Measurements from ENCODE around the gene PLA2G4B. TPM values are rescaled to one million over a fixed set of nuclear protein-coding genes. Genes with fewer than 3 reads are reported as not detected.
A peak's percentile ranks its signal among the peaks of the same experiment; 100 is the strongest.

The PLA2G4B gene
- total and polyA plus RNA-seq, 10 of the 15 experiments (the other 5 are each of a cell fraction or from before 2014, with no cell fraction given): 0.22 to 6.6 (median 2.9) TPM

DNA sequence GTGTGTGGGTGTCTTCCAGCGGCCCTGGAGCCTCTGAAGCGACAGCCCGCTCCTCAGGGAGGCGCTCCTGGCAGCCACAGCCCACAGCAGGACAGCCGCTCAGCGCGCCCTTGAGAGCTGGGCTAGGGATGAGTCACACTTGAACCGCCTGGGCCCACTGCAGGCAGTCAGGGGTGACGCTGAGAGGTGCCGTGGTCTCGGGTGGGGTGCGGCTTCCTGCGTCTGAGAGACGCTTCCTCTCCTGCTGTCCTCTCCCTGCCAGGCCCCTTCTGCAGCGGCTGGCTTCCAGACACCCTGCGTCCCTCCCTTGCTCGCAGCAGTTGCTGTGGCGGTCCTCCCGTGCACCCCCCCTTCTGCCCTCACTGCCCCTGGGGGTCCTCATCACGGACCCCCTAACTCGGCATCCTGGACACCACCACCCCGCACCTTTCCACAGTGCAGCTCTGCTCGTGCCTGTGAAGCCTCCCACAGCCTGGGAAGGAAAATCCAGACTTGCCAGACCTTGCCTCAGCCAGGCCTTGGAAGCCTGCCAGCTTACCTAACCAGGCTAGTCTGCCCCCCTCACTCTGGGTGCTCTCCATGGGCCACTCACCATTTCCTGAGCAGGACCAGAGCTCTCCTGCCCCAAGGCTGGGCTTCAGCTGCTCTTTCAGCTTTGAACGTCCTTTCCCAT is 56.3 kb downstream of the PLA2G4B start:
- H3K9ac ChIP-seq (ENCODE audit: control insufficient read depth, insufficient read depth, low read length): no peak overlapping the region
- ATAC-seq (peak; percentile 97), FAIRE-seq (peak; percentile 96), DNase-seq (ENCODE audit: low read depth, low spot score) (peak; percentile 54)
- peak overlapping the region; percentile 28 for H3K4me2 ChIP-seq (ENCODE audit: control insufficient read depth, insufficient read depth)
- ChIA-PET POLR2A (no interaction called here), RAD21 (ENCODE audit: unreplicated experiment) (interaction anchor here (0.8 to 1.3 kb wide), 2 partner anchors 10 to 122 kb away, joined by 3 to 6 read pairs; no protein-coding TSS in a partner anchor), SMC1A (ENCODE audit: uncharacterized antibody, unreplicated experiment) (interaction anchor here (0.6 to 1.2 kb wide), 2 partner anchors 111 to 168 kb away, joined by 3 read pairs; no protein-coding TSS in a partner anchor), CTCF (interaction anchor here (0.6 to 2.6 kb wide), 5 partner anchors 8 to 134 kb away, joined by 3 to 16 read pairs (median 3); no protein-coding TSS in a partner anchor)
- H3K4me3 ChIP-seq: no peak overlapping the region; the same call in 1 of the 2 replicates
- H4K20me1 ChIP-seq (ENCODE audit: control insufficient read depth, insufficient read depth): no peaks in the 10 kb centered on the region
- H3K27me3 ChIP-seq (replicated peaks in 1 of 2; ENCODE audit: control insufficient read depth in 2 of 2, insufficient read depth in 2 of 2, low read length in 1 of 2): no peaks in the 10 kb centered on the region
- in situ Hi-C loops (cut with MboI) (no loop called here), intact Hi-C loops (cut with micrococcal nuclease; ENCODE audit: unreplicated experiment) (no loop called here)
- H2AFZ ChIP-seq (ENCODE audit: control insufficient read depth, low read depth, low read length): no peak overlapping the region
- H3K9me3 ChIP-seq (replicated peaks; ENCODE audit: control insufficient read depth, insufficient read depth, low read length): no peaks in the 10 kb centered on the region
- WGBS (ENCODE audit: insufficient coverage, insufficient replicate concordance, low lambda C conversion rate, missing lambda C conversion rate): 6% methylated on average over 23 of the region's 24 CpGs
- peaks cover 4 to 13% of the 10 kb centered on the region in 2 experiments for H3K36me3 ChIP-seq (ENCODE audit: control insufficient read depth in 2 of 2, insufficient read depth in 2 of 2, low read length in 1 of 2)
- no peaks in the 10 kb centered on the region for H3K79me2 ChIP-seq (ENCODE audit: control insufficient read depth, insufficient read depth, low read length)
- H3K27ac ChIP-seq (ENCODE audit: control insufficient read depth, insufficient read depth): no peak overlapping the region
- peaks cover 15% of the 10 kb centered on the region for H3K4me1 ChIP-seq (ENCODE audit: control insufficient read depth, insufficient read depth, low read length)
- no TSS peak for BruUV-seq (replicated peaks)
- TF ChIP-seq ZNF217 (IDR thresholded peaks at IDR 0.05): 0 out of 2 replicates have a peak, but pooled peaks have one; percentile 39
- peak; percentile 62 for TF ChIP-seq SPI1 (IDR thresholded peaks at IDR 0.05; ENCODE audit: borderline replicate concordance, insufficient read depth, low read depth, low read length)
- TF ChIP-seq TARDBP (IDR thresholded peaks at IDR 0.05; ENCODE audit: borderline replicate concordance): no peak
- peak; percentile 36 to 74; a peak in 2 of 4 replicates for TF ChIP-seq BHLHE40 (IDR thresholded peaks at IDR 0.05; ENCODE audit: borderline replicate concordance in 1 of 2, low read depth in 2 of 2, low read length in 1 of 2)
- no peak for TF ChIP-seq RELA (IDR thresholded peaks at IDR 0.05; ENCODE audit: borderline replicate concordance, partially characterized antibody)
- TF ChIP-seq EED (IDR thresholded peaks at IDR 0.05; ENCODE audit: low read depth): peak; percentile 58; the same call in 1 of the 2 replicates
- peak; percentile 58 for TF ChIP-seq POLR2A (IDR thresholded peaks at IDR 0.05; ENCODE audit: low read depth, low read length)
- TF ChIP-seq JUND (IDR thresholded peaks at IDR 0.05; ENCODE audit: low read depth, low read length): peak; percentile 85
- TF ChIP-seq RAD21 (IDR thresholded peaks at IDR 0.05; ENCODE audit: insufficient read depth, low read depth, low read length): peak; percentile 21
- TF ChIP-seq IKZF1 (conservative IDR thresholded peaks at IDR 0.05): peak; percentile 84
- TF ChIP-seq MTA2 (IDR thresholded peaks at IDR 0.05; ENCODE audit: low read depth): peak; percentile 40; the same call in 1 of the 2 replicates
- TF ChIP-seq, protein P1, sequence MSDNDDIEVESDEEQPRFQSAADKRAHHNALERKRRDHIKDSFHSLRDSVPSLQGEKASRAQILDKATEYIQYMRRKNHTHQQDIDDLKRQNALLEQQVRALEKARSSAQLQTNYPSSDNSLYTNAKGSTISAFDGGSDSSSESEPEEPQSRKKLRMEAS (IDR thresholded peaks at IDR 0.05; ENCODE audit: low read depth, low read length): 0 out of 2 replicates have a peak, but pooled peaks have one; percentile 10
- 0 out of 2 replicates have a peak, but pooled peaks have one; percentile 28 for TF ChIP-seq IRF4 (IDR thresholded peaks at IDR 0.05; ENCODE audit: low read depth, low read length)
- TF ChIP-seq KDM1A (IDR thresholded peaks at IDR 0.05; ENCODE audit: borderline replicate concordance): no peak
- no peak for TF ChIP-seq TCF12 (IDR thresholded peaks at IDR 0.05; ENCODE audit: low read depth, low read length)
- TF ChIP-seq PAX5 (IDR thresholded peaks at IDR 0.05; ENCODE audit: borderline replicate concordance, low read depth, low read length): peak; percentile 97
- TF ChIP-seq, protein P2, sequence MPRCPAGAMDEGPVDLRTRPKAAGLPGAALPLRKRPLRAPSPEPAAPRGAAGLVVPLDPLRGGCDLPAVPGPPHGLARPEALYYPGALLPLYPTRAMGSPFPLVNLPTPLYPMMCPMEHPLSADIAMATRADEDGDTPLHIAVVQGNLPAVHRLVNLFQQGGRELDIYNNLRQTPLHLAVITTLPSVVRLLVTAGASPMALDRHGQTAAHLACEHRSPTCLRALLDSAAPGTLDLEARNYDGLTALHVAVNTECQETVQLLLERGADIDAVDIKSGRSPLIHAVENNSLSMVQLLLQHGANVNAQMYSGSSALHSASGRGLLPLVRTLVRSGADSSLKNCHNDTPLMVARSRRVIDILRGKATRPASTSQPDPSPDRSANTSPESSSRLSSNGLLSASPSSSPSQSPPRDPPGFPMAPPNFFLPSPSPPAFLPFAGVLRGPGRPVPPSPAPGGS (IDR thresholded peaks at IDR 0.05; ENCODE audit: borderline replicate concordance, insufficient read depth, low read depth, low read length, poor library complexity, severe bottlenecking): peak; percentile 43
- peak; percentile 94 for TF ChIP-seq BACH1 (IDR thresholded peaks at IDR 0.05; ENCODE audit: borderline replicate concordance)
- 0 out of 2 replicates have a peak, but pooled peaks have one; percentile 18 for TF ChIP-seq TCF3 (IDR thresholded peaks at IDR 0.05; ENCODE audit: borderline replicate concordance, insufficient read depth, low read depth, low read length)
- TF ChIP-seq, protein P3, sequence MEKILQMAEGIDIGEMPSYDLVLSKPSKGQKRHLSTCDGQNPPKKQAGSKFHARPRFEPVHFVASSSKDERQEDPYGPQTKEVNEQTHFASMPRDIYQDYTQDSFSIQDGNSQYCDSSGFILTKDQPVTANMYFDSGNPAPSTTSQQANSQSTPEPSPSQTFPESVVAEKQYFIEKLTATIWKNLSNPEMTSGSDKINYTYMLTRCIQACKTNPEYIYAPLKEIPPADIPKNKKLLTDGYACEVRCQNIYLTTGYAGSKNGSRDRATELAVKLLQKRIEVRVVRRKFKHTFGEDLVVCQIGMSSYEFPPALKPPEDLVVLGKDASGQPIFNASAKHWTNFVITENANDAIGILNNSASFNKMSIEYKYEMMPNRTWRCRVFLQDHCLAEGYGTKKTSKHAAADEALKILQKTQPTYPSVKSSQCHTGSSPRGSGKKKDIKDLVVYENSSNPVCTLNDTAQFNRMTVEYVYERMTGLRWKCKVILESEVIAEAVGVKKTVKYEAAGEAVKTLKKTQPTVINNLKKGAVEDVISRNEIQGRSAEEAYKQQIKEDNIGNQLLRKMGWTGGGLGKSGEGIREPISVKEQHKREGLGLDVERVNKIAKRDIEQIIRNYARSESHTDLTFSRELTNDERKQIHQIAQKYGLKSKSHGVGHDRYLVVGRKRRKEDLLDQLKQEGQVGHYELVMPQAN (conservative IDR thresholded peaks at IDR 0.05): no peak
- TF ChIP-seq POLR2AphosphoS2 (IDR thresholded peaks at IDR 0.05; ENCODE audit: low read depth, low read length): no peak
- peak in 1 of 2 experiments; percentile 71; a peak in 3 of 4 replicates for TF ChIP-seq IKZF2 (IDR thresholded peaks at IDR 0.05)

Measured in GM12878 (cell line).